ENCODE data around the gene ZFYVE27.

Gene ZFYVE27

GRCh38 chr10:97748116-97748515, 11.2 kb downstream of the ZFYVE27 start:
- no peak for DNase-seq

- no peak for DNase-seq
These were observed 16.0 kb downstream of the ZFYVE27 start for GRCh38 chr10:97752956-97753355.

DNA sequence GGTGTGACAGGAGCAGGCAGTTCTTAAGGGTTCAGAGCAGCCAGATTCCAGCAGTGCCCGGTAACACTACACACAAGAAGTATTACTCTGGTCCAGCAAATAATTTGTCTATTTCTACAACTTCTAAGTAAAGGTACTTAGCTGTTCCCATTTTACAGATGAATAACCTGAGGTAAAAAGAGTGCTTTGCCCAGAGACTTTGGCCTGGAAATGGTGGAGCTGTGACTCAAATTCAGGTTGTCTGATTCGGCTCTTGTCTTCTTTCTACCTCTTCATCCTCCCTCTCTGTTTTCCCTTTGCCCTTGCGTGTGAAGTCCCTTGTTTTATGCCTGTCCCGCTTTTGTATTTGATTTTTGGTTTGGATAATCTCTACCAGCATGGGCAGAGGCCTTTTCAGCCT, 17.8 kb downstream of the ZFYVE27 start:
- no peak for DNase-seq

- DNase-seq: no peak
These were observed 18.8 kb downstream of the ZFYVE27 start for GRCh38 chr10:97755718-97756117.

DNA sequence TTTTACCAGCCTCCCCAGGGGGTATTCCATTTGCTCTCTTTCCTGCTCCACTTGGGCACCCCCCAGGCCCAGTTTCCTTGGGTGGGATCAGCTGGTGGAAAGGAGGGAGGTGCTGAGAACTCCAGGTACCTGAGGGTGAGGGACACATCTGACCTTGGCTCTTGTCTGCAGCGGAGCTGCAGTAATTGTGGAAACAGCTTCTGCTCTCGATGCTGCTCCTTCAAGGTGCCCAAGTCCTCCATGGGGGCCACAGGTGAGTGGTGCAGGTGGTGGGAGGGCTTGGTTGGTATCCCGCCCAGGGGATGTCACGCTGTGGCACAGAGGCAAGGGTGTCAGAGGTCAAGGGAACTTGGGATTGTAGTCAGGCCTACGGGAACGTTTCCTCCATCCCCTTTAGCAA, 20.5 kb downstream of the ZFYVE27 start:
- DNase-seq: no peak

DNA sequence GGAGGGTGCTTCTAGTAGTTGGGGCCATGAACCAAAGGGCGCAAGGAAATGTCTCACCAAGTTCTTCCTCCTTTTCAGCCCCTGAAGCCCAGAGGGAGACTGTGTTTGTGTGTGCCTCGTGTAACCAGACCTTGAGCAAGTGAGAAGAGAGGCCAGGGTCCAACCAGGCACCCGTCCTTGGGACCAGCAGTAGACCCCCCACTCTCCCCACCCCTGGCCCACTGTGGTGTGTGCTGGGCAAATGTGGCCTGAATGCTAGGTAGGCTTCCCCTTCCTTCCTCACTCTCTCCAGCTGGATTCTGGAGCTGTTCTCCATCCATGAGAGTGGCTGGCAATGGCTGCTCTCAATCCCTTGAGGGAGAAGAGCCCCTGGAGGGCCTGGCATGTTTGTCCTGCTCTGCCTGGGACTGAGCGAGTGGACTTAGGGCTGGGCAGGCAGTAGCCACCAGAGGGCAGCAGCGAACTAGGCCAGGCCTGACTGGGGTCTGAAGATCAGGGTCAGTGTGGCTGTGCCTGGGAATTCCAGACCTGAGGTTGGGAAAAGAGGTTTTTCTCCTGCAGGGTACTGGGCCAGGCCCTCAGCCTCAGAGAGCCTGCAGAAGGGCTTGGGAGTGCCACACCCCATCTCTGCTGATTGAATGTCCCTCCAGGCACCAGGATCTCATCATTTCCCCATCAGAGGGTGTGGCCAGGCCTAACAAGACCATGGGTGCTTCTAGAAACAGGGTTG, 22.4 kb downstream of the ZFYVE27 start:
- peak; percentile 46 for DNase-seq

DNA sequence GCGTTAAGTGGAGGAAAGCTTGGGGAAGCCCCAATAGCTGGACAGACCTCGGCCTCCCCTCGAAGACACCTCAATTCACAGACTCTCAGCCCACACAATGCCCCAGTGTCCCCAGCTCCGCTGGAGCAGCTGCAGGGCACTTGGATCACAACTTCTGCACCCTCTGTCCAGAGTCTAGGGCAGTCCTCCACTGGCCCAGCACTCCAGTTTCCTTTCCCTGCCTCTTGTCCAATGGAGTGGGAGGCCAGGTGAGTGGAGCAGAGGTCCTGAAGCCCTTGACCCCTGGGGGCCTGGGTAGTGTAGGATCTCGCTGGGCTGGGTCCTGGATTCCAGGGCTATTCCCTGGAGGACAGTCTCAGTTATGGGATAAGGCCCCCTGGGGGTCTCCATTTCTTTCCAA, 23.0 kb downstream of the ZFYVE27 start:
- DNase-seq: no peak

DNA sequence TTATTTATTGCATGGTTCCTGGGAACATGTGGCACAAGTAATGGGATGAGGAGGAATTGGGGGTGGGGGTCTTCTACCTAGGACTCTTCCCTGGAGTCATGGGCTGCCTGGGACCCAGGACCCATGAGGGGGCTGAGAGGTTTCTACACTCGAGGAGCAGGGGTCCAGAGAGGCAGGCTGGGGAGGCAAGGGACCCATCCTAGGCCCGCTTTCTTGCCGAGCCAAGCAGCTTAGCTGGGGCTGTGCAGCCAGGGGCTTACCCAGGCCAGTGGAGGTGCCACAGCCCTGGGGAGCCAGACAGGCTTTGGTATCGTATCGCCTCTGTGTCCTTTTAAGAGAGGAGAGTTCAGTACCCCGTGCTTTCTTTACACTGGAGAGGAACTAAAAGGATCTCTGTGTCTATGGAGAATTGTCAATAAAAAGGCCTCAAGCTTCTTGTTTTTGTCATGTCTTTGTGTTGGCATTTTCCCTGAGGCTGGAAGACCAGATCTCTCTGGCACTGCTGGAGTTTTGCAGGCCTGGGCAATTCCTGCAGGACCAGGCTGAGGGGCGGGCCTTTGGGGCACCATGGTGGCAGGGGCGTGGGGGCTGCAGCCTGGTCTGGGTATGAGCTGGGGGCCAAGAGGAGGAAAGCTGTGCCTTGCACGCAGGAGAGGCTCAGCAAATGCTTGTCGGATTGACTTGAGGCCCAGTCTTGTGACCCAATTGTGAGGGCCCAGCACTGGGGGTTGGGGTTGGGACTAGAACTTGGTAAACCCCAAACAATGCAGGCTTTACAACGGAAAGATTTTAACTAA, 23.7 kb downstream of the ZFYVE27 start:
- DNase-seq: no peak

DNA sequence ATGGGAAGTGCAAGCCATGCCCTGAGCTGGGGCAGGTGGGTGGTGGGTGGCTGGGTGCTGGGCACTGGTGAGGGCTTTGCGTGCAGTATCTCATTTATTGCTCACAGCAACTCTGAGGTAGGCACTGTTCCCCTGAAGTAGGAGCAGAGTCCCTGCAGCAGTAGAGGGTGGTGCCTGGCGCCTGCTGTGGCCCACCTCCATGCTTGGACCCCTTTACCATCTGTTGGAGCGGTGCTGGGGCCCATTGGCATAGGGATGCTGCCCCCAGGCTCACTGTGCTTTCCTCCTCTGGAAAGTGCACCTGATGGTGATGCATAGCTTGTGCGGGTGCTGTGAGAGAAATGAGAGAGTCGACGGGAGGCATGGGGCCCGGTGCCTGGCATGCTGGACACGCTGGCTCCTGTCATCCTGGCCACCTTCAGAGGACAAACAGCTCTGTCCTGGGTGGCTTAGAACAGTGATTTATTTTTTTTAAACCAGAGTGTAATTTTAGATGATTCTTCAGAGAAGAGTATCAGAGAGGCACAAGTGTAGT, 24.5 kb downstream of the ZFYVE27 start:
- no peak for DNase-seq

- DNase-seq: no peak
These were observed 25.1 kb downstream of the ZFYVE27 start for GRCh38 chr10:97762056-97762455.

DNA sequence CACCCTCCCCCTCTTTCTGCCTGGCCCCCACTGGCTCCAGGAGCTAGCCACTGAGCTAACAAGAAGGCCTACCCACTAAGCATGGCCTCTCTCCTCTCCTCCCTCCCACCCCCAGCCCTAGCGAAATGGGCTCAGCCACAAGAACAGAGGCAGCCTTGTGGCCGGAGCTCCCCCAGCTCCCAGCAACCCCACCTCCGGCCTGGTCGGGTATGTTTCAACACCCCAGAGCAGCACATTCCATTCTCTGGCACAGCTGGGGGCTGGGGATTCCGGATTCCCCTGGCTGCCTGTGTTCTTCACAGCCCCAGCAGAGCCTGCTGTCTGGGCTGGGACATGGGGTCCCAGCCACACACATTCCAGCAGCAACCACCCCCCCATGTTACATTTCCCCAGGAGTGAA, 25.9 kb downstream of the ZFYVE27 start:
- DNase-seq: no peak

DNA sequence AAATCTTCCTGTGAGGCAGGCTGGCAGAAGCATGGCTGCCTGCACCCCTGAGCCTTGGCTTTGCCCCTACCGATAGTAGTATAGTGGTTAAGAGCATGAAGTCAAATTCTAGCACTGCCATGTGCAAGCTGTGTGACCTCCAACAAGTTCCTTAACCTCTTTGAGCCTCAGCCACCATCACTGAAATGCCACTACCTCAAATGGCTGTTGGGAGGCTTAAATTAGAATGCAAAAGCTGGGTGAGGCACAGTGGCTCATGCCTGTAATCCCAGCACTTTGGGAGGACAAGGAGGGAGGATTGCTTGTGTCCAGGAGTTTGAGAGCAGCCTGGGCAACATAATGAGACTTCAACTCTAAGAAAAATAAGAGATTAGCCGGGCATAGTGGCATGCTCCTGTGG, 26.5 kb downstream of the ZFYVE27 start:
- no peak for DNase-seq

GRCh38 chr10:97763947-97764346, 27.0 kb downstream of the ZFYVE27 start:
- no peak for DNase-seq

GRCh38 chr10:97764519-97764931, 27.6 kb downstream of the ZFYVE27 start:
- DNase-seq: no peak

DNA sequence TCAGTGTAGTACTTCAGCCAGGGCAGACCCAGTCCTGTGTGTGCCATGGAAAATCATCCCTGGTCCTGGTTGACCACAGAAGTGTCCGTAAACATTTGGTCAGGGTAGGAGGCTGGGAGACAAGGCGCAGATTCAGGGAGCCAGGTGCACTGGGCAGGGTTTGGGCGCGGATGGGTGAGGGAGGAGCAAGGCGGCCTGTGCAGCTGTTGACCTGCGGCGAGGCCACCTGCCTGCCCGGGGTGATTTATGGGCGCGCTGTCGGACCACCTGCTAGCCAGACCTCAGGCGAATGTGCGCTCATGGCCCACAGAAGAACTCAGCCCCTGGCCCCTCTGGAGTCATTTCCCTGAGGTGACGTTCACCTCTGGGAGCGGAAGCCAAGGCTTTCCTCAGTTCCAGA, 28.3 kb downstream of the ZFYVE27 start:
- no peak for DNase-seq

- DNase-seq: no peak
These were observed 29.3 kb downstream of the ZFYVE27 start for GRCh38 chr10:97766106-97766810.

GRCh38 chr10:97766996-97767924, 30.3 kb downstream of the ZFYVE27 start:
- DNase-seq: no peak

- DNase-seq: no peak
These were observed 31.7 kb downstream of the ZFYVE27 start for GRCh38 chr10:97768322-97769315.

GRCh38 chr10:97770255-97770654, 33.3 kb downstream of the ZFYVE27 start:
- DNase-seq: no peak

DNA sequence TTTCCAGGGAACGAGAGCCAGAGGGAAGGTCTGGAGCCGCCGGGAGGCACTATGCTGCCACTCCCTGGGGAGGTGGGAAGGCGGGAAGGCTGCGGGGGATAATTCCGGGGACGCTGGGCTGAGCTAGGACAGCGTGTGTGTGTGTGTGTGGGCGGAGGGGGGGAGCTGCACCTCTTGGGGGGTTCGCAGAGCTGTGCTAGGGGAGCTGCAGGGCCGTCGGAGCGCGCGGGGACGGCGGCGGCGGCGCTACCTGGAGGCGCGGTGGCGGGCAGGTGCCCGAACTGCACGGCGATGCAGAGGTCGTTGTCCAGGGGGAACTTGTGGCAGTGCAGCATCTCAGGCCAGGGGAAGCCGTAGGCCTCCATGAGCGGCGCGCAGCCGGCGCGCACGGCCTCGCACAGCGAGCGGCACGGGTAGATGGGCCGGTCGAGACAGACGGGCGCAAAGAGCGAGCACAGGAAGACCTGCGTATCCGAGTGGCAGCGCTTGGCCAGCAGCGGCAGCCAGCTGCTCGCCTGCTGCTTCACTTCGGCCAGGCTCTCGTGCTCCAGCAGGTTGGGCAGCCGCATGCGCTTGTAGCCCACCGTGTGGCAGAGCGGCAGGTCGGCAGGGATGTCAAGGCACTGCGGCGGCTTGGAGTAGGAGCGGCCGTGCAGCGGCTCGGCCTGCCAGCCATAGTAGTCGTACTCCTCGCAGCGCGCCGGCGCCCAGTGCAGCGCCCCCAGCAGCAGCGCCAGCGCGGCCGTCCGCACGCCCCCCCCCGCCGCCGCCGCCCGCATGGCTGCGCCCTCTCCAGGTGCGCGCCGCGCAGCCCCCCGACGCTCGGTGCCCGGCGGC, 34.3 kb downstream of the ZFYVE27 start:
- no peak for DNase-seq

Measured in CD4-positive, alpha-beta T cell treated with Interleukin-12 subunit alpha and Interleukin-12 subunit beta, for 1 hour (primary cell).